Measurements from ENCODE around the gene KCNK16.
"Not testable (repeated sequence)": the region's sequence is repeated elsewhere in the genome, so short reads cannot be mapped to it uniquely, and the experiment has no call there.

The KCNK16 gene

GRCh38 chr6:39312912-39313525, 9.5 kb downstream of the KCNK16 start:
- in situ Hi-C loops (cut with MboI; ENCODE audit: low sequenced_read_pairs) = no loop called here

- in situ Hi-C loops (cut with MboI; ENCODE audit: low sequenced_read_pairs) = no loop called here
Observed at GRCh38 chr6:39310542-39310941, 12.0 kb downstream of the KCNK16 start.

- in situ Hi-C loops (cut with MboI; ENCODE audit: low sequenced_read_pairs) = loop anchor here (5.0 to 10.0 kb wide), 2 partner anchors 143 to 435 kb away; no protein-coding TSS in a partner anchor
Observed at GRCh38 chr6:39309942-39310531, 12.5 kb downstream of the KCNK16 start.

GRCh38 chr6:39307462-39307861, 15.0 kb downstream of the KCNK16 start:
- in situ Hi-C loops (cut with MboI; ENCODE audit: low sequenced_read_pairs) = loop anchor here (5.0 to 10.0 kb wide), 2 partner anchors 140 to 433 kb away; no protein-coding TSS in a partner anchor

GRCh38 chr6:39304951-39305350, 17.6 kb downstream of the KCNK16 start:
- in situ Hi-C loops (cut with MboI; ENCODE audit: low sequenced_read_pairs) = loop anchor here (5.0 to 10.0 kb wide), 2 partner anchors 138 to 430 kb away; no protein-coding TSS in a partner anchor

GRCh38 chr6:39303425-39304153, 18.9 kb downstream of the KCNK16 start:
- in situ Hi-C loops (cut with MboI; ENCODE audit: low sequenced_read_pairs) = loop anchor here (10.0 kb wide), 1 partner anchor 429 kb away; no protein-coding TSS in a partner anchor

GRCh38 chr6:39302669-39303424, 19.7 kb downstream of the KCNK16 start:
- in situ Hi-C loops (cut with MboI; ENCODE audit: low sequenced_read_pairs) = loop anchor here (10.0 kb wide), 1 partner anchor 428 kb away; no protein-coding TSS in a partner anchor

GRCh38 chr6:39302011-39302410, 20.5 kb downstream of the KCNK16 start:
- in situ Hi-C loops (cut with MboI; ENCODE audit: low sequenced_read_pairs) = loop anchor here (10.0 kb wide), 1 partner anchor 427 kb away; no protein-coding TSS in a partner anchor

GRCh38 chr6:39301606-39302005, 20.9 kb downstream of the KCNK16 start:
- in situ Hi-C loops (cut with MboI; ENCODE audit: low sequenced_read_pairs) = loop anchor here (10.0 kb wide), 1 partner anchor 427 kb away; no protein-coding TSS in a partner anchor

- in situ Hi-C loops (cut with MboI; ENCODE audit: low sequenced_read_pairs) = loop anchor here (10.0 kb wide), 1 partner anchor 426 kb away; no protein-coding TSS in a partner anchor
Observed at GRCh38 chr6:39300739-39301138, 21.8 kb downstream of the KCNK16 start.

- in situ Hi-C loops (cut with MboI; ENCODE audit: low sequenced_read_pairs) = no loop called here
Observed at GRCh38 chr6:39298061-39298460, 24.4 kb downstream of the KCNK16 start.

GRCh38 chr6:39296745-39297640, 25.5 kb downstream of the KCNK16 start:
- in situ Hi-C loops (cut with MboI; ENCODE audit: low sequenced_read_pairs) = no loop called here

GRCh38 chr6:39295611-39296011, 26.9 kb downstream of the KCNK16 start:
- in situ Hi-C loops (cut with MboI; ENCODE audit: low sequenced_read_pairs) = no loop called here

GRCh38 chr6:39294899-39295298, 27.6 kb downstream of the KCNK16 start:
- in situ Hi-C loops (cut with MboI; ENCODE audit: low sequenced_read_pairs) = no loop called here

- in situ Hi-C loops (cut with MboI; ENCODE audit: low sequenced_read_pairs) = no loop called here
Observed at GRCh38 chr6:39294133-39294532, 28.4 kb downstream of the KCNK16 start.

- in situ Hi-C loops (cut with MboI; ENCODE audit: low sequenced_read_pairs) = no loop called here
Observed at GRCh38 chr6:39292637-39293036, 29.9 kb downstream of the KCNK16 start.

GRCh38 chr6:39289490-39289889, 33.0 kb downstream of the KCNK16 start:
- in situ Hi-C loops (cut with MboI; ENCODE audit: low sequenced_read_pairs) = no loop called here

- in situ Hi-C loops (cut with MboI; ENCODE audit: low sequenced_read_pairs) = no loop called here
Observed at GRCh38 chr6:39287601-39288000, 34.9 kb downstream of the KCNK16 start.

GRCh38 chr6:39286596-39286995, 35.9 kb downstream of the KCNK16 start:
- in situ Hi-C loops (cut with MboI; ENCODE audit: low sequenced_read_pairs) = not testable (repeated sequence)

GRCh38 chr6:39282774-39283173, 39.7 kb downstream of the KCNK16 start:
- in situ Hi-C loops (cut with MboI; ENCODE audit: low sequenced_read_pairs) = no loop called here

All from HL-60/S4 (cell line).